IMR-90 (cell line): ENCODE data around the gene SKIL. TPM values are rescaled to one million over a fixed set of nuclear protein-coding genes. Genes with fewer than 3 reads are reported as not detected.
A peak's percentile ranks its signal among the peaks of the same experiment; 100 is the strongest.
"Not testable (repeated sequence)": the region's sequence is repeated elsewhere in the genome, so short reads cannot be mapped to it uniquely, and the experiment has no call there.

ENCODE experiments used
- ATAC-seq: fragments of 200-7000 bp; cut with Tn5 transposase; 2 replicates; pipeline ENCODE4 v1.9.1; 2020; ENCODE audit warnings: low read depth, mild to moderate bottlenecking, moderate library complexity
- BruUV-seq: library from RNA; stranded (reverse); fragments of 400-500 nt; replicated peaks from 2 replicates; lab custom pipeline; 2021; lab: Mats Ljungman, UMichigan
- CTCF ChIA-PET: fragments of 300-600 bp; formaldehyde crosslinking; extraction: SDS; loops from one replicate; lab custom pipeline; 2021; ENCODE audit warnings: antibody characterized with exemption; lab: Yijun Ruan, JAX
- POLR2A ChIA-PET: fragments of 300-600 bp; sonication (Branson Sonifier 250); formaldehyde crosslinking; loops from one replicate; lab custom pipeline; 2022; ENCODE audit warnings: antibody characterized with exemption; ENCODE audit not compliant: unreplicated experiment; lab: Charles Lee
- DNase-seq: peaks from one replicate; pipeline ENCODE4 v3.0.0; 2013
- H2AFZ ChIP-seq: replicated peaks from 2 replicates; pipeline ENCODE3; 2013; ENCODE audit warnings: low read length, mild to moderate bottlenecking; ENCODE audit not compliant: poor library complexity
- H2AK5ac ChIP-seq: 2 replicates; pipeline ENCODE4 v1.6.1; 2013; ENCODE audit warnings: low read depth, low read length, inconsistent platforms
- H2AK9ac ChIP-seq: replicated peaks from 2 replicates; pipeline ENCODE3; 2013; ENCODE audit warnings: mild to moderate bottlenecking, low read depth, low read length, moderate library complexity; ENCODE audit not compliant: poor library complexity
- H2BK120ac ChIP-seq: 2 replicates; pipeline ENCODE4 v1.6.1; 2013; ENCODE audit warnings: low read depth, low read length, inconsistent platforms
- H2BK15ac ChIP-seq: 3 replicates; pipeline ENCODE4 v1.6.1; 2013; ENCODE audit warnings: low read depth, low read length, inconsistent platforms
- H2BK20ac ChIP-seq: 2 replicates; pipeline ENCODE4 v1.6.1; 2013; ENCODE audit warnings: low read depth, mild to moderate bottlenecking, inconsistent platforms, low read length, moderate library complexity
- H2BK5ac ChIP-seq: 2 replicates; pipeline ENCODE4 v1.6.1; 2013; ENCODE audit warnings: mild to moderate bottlenecking, low read depth, low read length, inconsistent platforms; ENCODE audit not compliant: poor library complexity, severe bottlenecking
- H3K14ac ChIP-seq: replicated peaks from 2 replicates; pipeline ENCODE4 v1.6.1; 2013; ENCODE audit warnings: low read depth, low read length, inconsistent platforms
- H3K18ac ChIP-seq: 2 replicates; pipeline ENCODE4 v1.6.1; 2013; ENCODE audit warnings: low read depth, low read length, control low read depth
- H3K23ac ChIP-seq: 2 replicates; pipeline ENCODE4 v1.6.1; 2013; ENCODE audit warnings: low read depth, low read length, inconsistent platforms
- H3K27ac ChIP-seq: 2 replicates; pipeline ENCODE4 v1.5.1; 2013; ENCODE audit warnings: mild to moderate bottlenecking, control low read depth, low read length; ENCODE audit not compliant: insufficient read depth
- H3K27me3 ChIP-seq: 2 replicates; pipeline ENCODE4 v1.6.1; 2013; ENCODE audit warnings: low read length; ENCODE audit not compliant: control insufficient read depth, insufficient read depth
- H3K36me3 ChIP-seq: 2 replicates; pipeline ENCODE4 v1.6.1; 2013; ENCODE audit warnings: low read length, mixed read lengths; ENCODE audit not compliant: control insufficient read depth, insufficient read depth
- H3K4ac ChIP-seq: 2 replicates; pipeline ENCODE4 v1.6.1; 2013; ENCODE audit warnings: low read depth, low read length, inconsistent platforms
- H3K4me1 ChIP-seq: 2 replicates; pipeline ENCODE4 v1.6.1; 2013; ENCODE audit warnings: low read length, mixed read lengths; ENCODE audit not compliant: control insufficient read depth, insufficient read depth
- H3K4me2 ChIP-seq: 2 replicates; pipeline ENCODE4 v1.6.1; 2013; ENCODE audit warnings: low read depth, mild to moderate bottlenecking, control low read depth, low read length, moderate library complexity
- H3K4me3 ChIP-seq: 2 replicates; pipeline ENCODE4 v1.5.1; 2013; ENCODE audit warnings: low read depth, mild to moderate bottlenecking, control low read depth, low read length, moderate library complexity; ENCODE audit not compliant: insufficient read depth
- H3K56ac ChIP-seq: 2 replicates; pipeline ENCODE4 v1.6.1; 2013; ENCODE audit warnings: low read length, inconsistent platforms; ENCODE audit not compliant: insufficient read depth; ENCODE audit errors: extremely low read depth
- H3K79me1 ChIP-seq, 2 experiments: 2 replicates each; pipeline ENCODE4 v1.6.1; 2013; ENCODE audit warnings: low read length in 2 of 2, inconsistent platforms in 1 of 2, low read depth in 1 of 2
- H3K9ac ChIP-seq: 2 replicates; pipeline ENCODE4 v1.6.1; 2013; ENCODE audit warnings: low read depth, low read length, control low read depth
- H3K9me1 ChIP-seq: 2 replicates; pipeline ENCODE4 v1.6.1; 2013; ENCODE audit warnings: low read length, inconsistent platforms; ENCODE audit not compliant: insufficient read depth
- H3K9me3 ChIP-seq: 2 replicates; pipeline ENCODE4 v1.6.1; 2013; ENCODE audit warnings: low read length; ENCODE audit not compliant: control insufficient read depth, insufficient read depth
- H4K20me1 ChIP-seq: 2 replicates; pipeline ENCODE4 v1.6.1; 2013; ENCODE audit warnings: low read length, inconsistent platforms; ENCODE audit not compliant: insufficient read depth
- H4K5ac ChIP-seq: 2 replicates; pipeline ENCODE4 v1.6.1; 2013; ENCODE audit warnings: mild to moderate bottlenecking, low read depth, low read length, control low read depth
- H4K8ac ChIP-seq, 2 experiments: 2 replicates each; pipeline ENCODE4 v1.6.1; 2013; ENCODE audit warnings: low read depth in 2 of 2, low read length in 2 of 2, control low read depth in 1 of 2, inconsistent platforms in 1 of 2
- H4K91ac ChIP-seq: 2 replicates; pipeline ENCODE4 v1.6.1; 2013; ENCODE audit warnings: low read depth, low read length, inconsistent platforms; ENCODE audit not compliant: insufficient read depth
- MAFK ChIP-seq: IDR thresholded peaks from 2 replicates; pipeline ENCODE4 v1.6.1; 2012; ENCODE audit warnings: low read depth, low read length, improper control_type of control experiment
- WGBS, 2 experiments: methylation state at CpG; one replicate each; pipeline versions ENCODE4 v1.1.5 to v1.1.7; 2013; ENCODE audit warnings: missing lambda C conversion rate in 2 of 2; ENCODE audit not compliant: insufficient read length in 1 of 2; ENCODE audit errors: extremely low coverage in 2 of 2; 5-methylcytosine and 5-hydroxymethylcytosine counted together
- dilution Hi-C: fragments of 300-500 bp; cut with HindIII; formaldehyde crosslinking; loops from one replicate; pipeline ENCODE4 v1.14.3; 2018; ENCODE audit warnings: low sequenced_read_pairs; ENCODE audit not compliant: unreplicated experiment
- in situ Hi-C: fragments of 300-500 bp; cut with MboI; formaldehyde crosslinking; loops from 3 replicates; pipeline ENCODE4 v1.14.3; 2019; ENCODE audit warnings: low sequenced_read_pairs, inconsistent platforms, mixed read lengths
- intact Hi-C: fragments of 100-400 bp; cut with micrococcal nuclease; formaldehyde crosslinking; loops from 2 replicates; pipeline ENCODE4 v1.10.0; 2022
- polyA plus RNA-seq, 3 experiments: library from polyadenylated mRNA; depleted of rRNA; stranded (reverse); fragments of >200 nt; gene quantifications; 2 replicates each; pipeline ENCODE4 v1.2.3, GENCODE V29; 2012; ENCODE audit warnings: low replicate concordance in 1 of 3
- total RNA-seq: library from RNA; depleted of rRNA; stranded (reverse); fragments of >200 nt; gene quantifications from 2 replicates; pipeline ENCODE4 v1.2.3, GENCODE V29; 2012

SKIL gene
- total and polyA plus RNA-seq, 2 of the 4 experiments (the other 2 are of a cell fraction), result 9.2 to 55.9 TPM

- in situ Hi-C loops, H2AK5ac ChIP-seq, intact Hi-C loops, H4K91ac ChIP-seq, H3K9me3 ChIP-seq, H3K27me3 ChIP-seq, H3K23ac ChIP-seq, H3K9ac ChIP-seq, BruUV-seq, H2BK15ac ChIP-seq, H3K9me1 ChIP-seq, H3K79me1 ChIP-seq, dilution Hi-C loops, H3K4me1 ChIP-seq, H4K8ac ChIP-seq, H3K36me3 ChIP-seq, H4K5ac ChIP-seq, H2BK120ac ChIP-seq, H2BK20ac ChIP-seq, H4K20me1 ChIP-seq, H2AFZ ChIP-seq, H3K4me3 ChIP-seq, H3K14ac ChIP-seq, DNase-seq, H3K4ac ChIP-seq, ATAC-seq, H3K27ac ChIP-seq, H2AK9ac ChIP-seq, H3K4me2 ChIP-seq, H3K18ac ChIP-seq, H3K56ac ChIP-seq, H2BK5ac ChIP-seq, CTCF ChIA-PET: not testable (repeated sequence)
- no CpG with 5 or more reads among the region's 7 CpGs for WGBS, 2 experiments
- TF ChIP-seq MAFK, result 0 out of 2 replicates have a peak, but pooled peaks have one; percentile 21
- POLR2A ChIA-PET, result interaction anchor here (0.6 kb wide), 1 partner anchor 29 kb away, joined by 3 read pairs; the partner anchor contains the start of gene SKIL
Measured at GRCh38 chr3:170327868-170328548, 29.5 kb upstream of the SKIL start.
